ENCODE results near the gene TBCK.

TBCK gene

DNA sequence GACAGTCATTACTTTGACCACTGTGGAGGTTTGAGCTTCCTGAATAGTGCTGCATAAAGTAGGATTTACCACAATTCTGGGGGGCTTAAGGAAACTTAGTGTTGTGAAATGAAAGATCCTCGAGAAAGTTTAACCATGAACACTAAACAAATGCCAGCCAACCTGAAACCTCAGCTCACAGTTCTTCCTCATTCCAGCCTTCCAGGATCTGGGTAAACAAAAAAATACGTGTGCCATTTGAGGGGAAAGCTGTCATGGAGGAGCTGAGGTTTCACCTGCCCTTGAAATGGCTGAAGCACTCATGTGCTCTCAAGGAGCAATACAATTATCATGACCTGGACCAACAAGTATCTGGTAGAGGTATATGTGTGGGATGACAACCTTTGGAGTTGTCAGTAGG is 278.0 kb downstream of the TBCK start:
- DNase-seq (ENCODE audit: low read depth), result no peak

DNA sequence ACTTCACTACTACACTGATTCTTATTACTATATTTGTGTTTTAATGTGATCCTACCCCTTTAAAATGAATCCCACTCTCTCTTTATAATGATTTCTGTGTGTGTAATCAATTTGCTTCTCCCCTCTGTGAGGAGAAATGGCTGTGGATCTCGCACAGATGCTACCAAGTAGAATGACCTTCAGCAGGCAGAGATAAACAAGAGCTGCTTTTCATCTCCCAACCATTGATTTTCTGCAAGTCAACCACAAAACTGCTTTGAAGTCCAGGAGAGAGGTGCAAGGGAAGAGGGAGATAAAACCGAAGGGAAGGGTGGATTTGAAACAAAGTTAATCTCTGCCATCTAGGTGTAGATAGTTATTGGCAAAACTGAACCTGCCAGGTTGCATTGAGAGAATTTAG is 279.2 kb downstream of the TBCK start:
- no peak for DNase-seq (ENCODE audit: low read depth)

DNA sequence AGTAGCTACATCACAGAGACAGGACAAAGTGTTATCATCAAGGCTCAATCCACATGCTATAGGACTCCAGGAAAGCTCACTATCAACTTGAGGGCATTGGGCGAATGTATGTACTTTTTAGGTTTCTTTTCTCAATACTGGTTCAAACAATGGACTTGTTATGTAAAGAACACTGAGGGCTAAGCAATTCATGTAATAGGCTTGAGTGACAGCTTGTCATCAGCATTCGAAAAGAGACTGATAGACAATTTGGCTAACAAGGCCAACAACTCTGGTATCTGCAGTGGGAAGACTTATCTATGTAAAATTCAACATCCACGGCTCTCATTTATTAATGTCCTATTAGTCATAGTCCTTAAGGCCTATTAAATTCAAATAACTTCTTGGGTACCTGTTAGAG is 279.7 kb downstream of the TBCK start:
- no peak for DNase-seq (ENCODE audit: low read depth)

DNA sequence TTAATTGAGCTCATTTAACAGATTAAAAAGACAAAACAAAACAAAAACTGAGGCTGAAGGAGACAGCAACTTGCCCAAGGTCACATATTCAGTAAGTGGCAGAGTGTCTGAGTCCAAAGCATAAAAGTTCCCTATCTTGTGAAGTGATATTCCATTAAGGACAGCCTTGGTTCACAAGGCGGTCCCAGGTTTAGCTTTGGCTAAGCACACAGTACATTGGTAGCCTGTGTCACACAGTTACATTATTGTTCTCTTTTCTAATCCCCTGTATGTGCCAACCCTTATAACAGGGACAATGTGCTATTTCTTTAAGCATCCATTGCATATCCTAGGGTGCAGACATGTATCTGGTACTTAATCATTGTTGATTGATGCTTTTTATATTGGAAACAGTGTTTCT is 280.8 kb downstream of the TBCK start:
- no peak for DNase-seq (ENCODE audit: low read depth)

DNA sequence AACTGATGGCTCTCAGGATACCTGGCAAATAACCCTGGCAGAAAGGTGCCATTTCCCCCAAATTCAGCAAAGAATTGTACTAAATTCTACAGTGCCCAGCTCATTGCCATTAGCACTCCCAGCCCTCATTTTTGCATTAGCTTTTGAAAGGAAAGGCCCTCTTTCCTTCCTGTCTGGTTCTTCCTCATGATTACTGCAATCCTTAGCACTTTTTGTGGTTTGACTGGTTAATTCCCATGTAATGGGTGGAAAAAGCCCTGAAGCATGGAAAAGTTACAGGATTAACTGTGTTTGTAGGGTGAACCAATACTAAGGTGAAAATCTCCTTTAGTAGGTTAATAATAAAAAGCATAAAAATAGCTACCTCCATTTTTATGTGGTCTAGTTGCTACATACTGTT is 281.3 kb downstream of the TBCK start:
- no peak for DNase-seq (ENCODE audit: low read depth)

DNA sequence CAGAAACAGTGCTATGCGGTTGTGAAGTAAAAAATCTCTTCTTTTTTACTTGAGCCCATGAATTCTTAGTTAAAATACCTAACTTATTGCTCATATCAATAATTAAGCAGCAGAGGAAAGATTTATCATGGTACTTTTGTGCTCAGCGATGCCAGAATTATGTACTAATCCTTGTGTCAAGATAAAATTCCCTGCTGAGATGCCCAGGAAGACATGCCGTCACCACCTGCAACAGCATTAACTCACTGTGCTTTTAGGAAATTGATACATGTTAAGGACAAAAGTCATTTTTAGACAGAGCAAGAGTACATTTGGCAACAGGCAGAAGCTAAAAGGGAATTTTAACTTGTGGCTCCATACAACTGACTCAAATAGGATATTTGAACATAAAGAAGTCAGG is 281.8 kb downstream of the TBCK start:
- DNase-seq (ENCODE audit: low read depth), result no peak

DNA sequence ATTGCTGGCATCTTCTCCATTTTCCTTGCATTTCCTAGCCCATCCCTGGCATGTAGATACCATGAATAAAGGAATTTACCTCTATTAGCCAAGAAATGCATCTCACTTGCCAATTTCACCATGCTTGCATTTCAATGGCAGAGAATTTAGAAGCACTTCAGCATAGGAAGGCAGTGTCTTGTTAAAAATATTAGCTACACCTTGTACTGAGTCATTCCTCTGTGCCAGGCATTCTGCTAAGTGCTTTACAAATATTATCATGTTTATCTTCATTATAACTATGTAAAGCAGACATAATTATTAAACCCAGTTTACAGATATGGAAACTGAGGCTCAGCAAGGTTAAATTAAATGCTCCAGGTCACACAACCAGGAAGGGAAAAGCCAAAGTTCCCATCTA is 282.5 kb downstream of the TBCK start:
- DNase-seq (ENCODE audit: low read depth), result no peak

DNA sequence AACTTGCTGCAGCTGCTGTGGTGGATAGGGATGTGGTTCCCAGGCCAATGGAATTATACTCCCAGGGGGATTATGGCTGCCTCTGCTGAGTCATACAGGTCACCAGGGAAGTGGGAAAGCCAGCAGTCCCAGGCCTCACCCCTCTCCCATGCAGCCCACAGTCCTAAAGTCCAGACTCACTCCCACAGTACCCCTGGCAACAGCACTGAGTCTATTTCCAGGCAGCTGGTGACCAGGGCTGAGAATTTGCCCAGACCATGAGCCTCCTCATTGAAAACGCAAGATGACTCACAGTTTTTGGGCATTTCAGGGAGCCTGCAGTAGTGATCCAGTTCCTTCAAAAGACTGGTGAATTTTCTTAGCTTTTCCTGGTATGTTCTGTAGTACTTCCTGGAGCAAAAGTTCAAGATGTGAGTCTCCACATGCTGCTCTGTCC is 283.1 kb downstream of the TBCK start:
- no peak for DNase-seq (ENCODE audit: low read depth)

DNA sequence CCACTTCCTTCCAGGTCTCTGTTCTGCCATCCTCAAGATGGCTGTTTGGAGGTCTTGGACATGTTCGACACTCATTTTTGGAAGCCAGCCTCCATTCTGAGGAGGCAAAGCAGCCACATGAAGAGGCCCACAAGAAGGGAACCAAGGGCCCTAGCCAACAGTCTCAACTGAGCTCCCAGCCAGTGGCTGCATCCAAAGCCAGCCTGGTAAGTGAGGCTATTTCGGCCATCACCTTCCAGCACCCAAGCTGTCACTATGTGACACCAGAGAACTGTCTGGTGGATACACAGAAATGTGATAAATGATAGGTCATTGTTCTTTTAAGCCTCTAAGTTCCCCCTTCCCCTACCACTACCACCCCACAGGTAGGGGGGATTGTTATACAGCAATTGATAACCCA is 293.6 kb downstream of the TBCK start:
- no peak for DNase-seq (ENCODE audit: low read depth)

DNA sequence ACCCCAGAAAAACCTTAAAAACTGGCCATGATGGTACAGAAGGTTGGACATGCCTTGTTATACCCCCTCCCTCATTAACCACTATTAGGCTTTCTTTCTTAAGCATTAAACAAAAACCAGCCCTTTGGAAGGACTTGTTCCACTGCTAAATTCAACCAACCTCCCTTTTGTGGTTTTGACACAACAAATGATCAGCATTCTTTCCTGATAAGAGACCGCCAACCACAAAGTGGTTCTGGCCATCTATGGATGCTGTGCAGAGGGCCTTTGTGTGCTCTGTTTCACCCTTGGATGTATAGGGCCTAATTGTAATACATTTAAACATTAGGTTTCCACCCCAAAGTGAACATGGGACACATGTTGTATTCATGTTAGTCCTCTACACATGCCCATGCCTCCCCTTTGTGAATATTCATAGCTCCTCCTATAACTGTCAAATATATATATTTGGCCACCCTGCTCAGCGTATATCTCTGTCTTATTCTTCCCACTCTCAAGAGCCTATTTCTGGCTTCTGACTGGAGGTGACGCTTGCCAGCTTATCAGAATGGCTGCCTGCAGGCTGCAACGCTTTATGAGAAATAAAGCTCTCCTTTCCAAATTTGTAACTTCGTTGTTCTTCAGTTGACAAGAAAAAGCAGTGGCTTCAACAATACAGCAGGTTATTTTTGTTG is 294.1 kb downstream of the TBCK start:
- DNase-seq (ENCODE audit: low read depth), result no peak

DNA sequence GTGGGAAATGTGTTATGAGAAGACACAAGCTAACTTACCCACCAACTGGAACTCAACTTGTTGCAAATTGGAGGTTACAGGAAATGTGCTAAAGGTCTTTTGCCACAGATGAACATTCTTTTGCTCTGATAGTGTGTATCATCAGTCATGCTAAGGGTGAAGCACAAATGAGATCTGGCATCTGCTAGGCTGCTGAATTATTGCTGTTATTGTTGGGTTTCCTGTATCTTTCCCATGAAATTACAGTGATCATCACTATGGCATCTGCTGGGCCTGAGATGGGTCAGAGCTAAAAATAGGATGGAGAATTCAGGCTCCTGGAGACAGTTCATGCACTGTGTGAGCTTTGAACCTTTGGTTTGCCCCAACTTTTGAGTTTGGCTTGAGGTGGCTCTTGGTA is 296.2 kb downstream of the TBCK start:
- no peak for DNase-seq (ENCODE audit: low read depth)

DNA sequence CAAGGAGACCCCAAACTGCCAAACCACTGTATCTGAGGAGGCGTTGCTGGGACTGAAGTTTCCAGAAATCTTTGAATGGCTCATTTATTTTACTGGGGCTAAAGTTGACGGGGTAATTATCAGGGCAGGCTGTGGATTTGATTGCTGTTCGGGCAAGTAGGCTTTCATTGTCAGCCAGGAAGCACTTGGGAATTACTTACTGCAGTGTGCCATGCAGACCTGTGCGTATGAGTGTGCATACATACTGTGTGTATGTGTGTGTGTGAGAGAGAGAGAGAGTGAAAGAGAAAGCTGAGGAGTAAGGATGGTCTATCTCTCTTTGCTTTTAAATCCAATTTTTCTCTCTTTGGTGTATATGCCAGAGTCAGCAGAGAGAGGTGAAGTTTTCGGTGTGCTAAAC is 298.0 kb downstream of the TBCK start:
- DNase-seq (ENCODE audit: low read depth), result no peak

DNA sequence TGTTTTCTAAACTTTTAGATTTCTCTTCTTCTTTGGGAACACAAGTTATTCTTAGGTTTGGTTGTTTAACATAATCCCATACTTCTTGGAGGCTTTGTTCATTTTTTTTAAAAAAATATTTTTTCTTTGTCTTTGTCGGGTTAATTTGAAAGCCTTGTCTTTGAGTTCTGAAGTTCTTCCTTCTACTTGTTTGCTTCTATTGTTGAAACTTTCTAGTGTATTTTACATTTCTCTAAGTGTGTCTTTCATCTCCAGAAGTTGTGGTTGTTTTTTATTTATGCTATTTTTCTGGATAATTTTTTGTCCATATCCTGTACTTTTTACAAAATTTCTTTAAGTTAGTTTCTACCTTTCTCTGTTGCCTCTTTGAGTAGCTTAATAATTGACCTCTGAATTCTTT is 304.6 kb downstream of the TBCK start:
- no peak for DNase-seq (ENCODE audit: low read depth)

DNA sequence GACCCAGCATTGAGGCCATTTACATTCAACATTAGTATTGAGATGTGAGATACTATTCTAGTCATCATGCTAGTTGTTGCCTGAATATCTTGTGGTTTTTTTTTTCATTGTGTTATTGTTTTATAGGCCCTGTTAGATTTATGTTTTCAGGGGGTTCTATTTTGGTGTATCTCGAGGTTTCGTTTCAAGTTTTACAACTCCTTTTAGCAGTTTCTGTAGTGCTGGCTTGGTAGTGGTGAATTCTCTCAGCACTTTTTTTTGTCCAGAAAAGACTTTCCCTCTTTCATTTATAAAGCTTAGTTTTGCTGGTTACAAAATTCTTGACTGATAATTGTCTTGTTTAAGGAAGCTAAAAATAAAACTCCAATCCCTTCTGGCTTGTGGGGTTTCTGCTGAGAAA is 305.2 kb downstream of the TBCK start:
- no peak for DNase-seq (ENCODE audit: low read depth)

DNA sequence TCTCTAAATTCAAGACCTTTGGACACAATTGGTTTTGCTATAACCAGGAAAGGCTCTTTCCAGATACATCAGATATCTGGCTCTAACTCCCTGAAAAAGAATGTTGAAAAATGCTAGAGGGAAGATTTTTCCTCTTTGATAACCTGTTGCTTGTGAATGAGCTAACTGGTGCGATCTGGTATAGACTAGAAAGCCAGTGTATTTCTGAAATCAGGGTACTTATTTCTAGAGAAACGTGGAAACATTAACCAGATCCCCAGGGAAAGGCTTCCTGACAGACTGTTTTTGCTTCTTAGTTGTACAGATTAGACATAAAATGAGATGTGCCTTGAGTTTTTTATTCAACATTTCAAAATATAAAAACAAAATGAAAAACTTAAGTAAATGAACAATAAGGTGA is 313.0 kb downstream of the TBCK start:
- DNase-seq (ENCODE audit: low read depth), result no peak

DNA sequence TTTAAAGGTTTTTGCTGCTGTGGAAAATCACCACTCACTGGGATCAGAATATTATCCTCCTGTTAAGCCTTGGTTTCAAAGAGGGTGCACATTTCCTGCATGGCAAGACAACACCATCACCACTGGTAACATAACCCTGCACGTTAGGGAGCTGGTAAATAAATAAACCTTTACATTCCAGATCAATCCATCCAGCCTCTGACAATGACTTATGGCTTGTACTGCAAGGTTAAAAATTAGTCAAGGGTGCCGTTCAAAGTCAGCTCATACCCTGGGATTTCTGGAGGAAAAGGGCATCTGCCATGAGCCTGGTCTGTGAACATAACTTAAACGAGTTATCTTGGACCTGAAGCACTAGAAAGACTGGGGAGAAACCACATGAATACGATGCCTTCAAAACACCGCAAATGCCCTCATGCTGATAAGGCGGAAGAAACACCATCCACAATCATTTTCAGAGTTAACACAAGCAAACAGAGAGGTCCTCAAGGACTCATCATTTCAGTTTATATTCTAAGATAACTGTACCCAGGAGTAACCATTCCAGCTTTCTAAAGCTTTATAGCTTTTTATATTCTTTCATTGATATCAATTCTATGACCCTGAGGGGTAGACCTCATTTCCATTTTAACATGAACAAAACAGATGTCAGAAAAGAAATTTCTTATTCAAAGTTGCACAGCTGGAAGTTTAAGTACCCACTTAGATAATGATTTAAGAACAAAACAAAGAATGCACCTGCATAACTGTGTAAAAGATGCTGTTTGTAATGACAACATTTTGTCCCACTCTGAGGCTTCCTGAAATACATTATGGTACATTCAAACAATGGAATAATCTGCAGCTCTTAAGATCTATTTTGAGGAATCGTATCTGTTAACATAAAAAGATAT is 317.6 kb downstream of the TBCK start:
- DNase-seq (ENCODE audit: low read depth), result no peak

DNA sequence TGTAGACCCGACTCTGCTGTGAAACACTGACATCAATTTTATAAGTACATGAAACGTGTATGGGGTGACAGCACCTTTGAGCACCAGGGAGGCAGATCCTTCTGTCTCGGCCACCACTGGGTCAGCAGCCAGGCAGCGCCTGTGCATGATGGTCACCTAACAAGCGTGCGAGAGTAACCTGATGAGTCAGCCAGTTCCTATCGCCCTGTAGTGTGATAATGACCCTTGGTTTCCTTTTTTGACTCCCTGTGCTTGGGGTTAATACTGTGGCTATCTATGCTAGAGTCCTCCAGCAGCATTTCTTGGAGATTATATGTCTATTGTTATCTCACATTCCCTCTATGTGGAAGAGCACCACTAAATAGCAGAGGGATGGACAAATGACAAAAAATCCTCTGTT is 319.2 kb downstream of the TBCK start:
- DNase-seq (ENCODE audit: low read depth), result no peak

DNA sequence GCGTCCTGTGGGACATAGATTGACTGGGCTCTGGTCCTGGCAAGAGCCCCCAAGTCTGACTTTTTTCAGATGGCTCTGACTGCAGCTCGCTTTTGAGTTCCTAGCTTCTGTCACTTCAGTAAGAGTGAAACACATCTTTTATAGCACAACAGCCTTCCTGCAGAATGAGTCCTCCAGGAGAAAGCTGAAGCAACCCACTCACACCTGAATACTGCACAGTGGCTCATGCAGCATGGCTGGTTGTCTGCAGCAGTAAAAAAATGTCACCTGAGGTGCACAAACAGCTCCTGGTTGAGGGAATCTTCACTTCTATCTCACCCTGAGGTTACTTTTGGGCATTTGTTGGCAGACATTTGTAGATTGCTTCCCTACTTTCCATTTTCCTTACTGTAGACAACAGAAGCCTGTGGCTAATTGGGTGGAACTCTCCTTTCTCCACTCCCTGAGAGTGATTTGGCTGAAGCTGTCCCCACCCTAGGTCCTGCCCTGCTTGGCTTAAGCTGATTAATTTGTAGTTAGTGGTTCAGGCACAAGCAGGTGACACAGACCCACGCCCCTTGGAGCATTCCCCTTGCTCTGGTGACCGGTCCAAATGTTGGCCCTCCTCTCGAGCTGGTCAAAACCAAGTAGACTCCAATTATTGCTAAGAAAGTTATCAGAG is 321.0 kb downstream of the TBCK start:
- DNase-seq (ENCODE audit: low read depth), result no peak

DNA sequence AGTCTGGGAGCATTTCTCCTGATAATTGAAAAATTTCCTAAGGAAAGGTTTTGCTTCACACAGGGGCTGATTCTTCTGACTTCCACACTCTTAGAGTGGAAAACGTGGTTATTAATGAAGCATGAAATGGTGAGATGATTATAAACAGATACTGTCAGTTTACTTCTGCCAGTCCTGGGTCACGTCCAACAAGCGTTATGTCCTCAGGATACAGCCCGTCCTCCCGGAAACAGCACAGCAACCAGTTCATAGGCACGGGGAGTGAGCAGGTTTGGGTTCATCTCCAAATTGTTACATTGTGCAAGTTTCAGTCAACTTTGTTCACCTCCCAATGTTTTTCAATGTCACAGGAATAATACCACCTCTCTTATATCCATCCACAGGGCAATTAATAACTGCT is 321.9 kb downstream of the TBCK start:
- no peak for DNase-seq (ENCODE audit: low read depth)

DNA sequence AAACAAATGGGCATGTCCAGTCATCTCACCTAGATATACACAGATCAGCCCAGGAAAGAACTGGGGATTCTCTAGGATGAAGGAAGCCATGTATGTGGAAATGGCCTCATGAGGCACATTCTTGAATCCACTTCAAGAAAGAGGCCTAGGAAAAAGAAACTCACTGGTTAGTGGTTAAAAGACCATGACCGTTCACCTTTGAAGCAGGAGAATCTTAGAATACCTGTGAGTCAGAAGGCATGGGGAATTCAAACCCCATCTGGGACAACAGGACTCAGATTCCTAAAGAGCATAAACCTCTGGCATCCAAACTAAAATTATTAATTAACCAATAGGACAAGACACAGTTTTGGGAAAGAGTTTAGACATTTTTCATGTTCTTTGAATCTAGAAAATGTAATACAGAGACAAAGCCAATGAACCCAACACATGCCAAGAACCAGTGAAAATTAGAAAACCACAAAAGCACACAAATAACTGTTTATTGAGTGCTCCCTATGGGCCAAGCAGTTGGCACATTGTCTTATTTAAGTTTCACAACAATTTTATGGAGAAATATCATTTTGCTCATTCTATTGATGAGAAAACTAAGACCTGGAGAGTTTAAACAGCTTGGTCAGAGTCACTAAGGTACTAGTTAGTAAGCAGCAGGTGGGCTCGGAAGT is 323.2 kb downstream of the TBCK start:
- DNase-seq (ENCODE audit: low read depth), result no peak

DNA sequence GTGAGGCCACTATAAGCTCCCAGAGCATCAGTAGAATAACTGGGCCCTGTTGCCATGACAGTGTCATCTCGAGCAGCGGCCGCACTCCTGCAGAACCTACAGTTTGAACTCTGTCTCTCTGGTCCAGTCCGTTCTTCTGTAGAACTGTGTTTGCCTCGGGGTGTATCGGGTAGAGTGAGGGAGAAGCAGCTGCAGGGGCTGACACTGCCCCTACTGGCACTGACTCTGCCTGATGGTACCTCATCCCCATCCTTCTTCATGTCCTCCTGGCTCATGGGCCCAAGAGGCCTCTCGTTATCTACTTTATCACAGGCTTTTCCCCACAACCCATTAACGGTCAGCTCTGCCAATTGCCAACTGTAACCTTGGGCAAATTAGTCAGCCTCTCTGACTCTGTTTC is 324.3 kb downstream of the TBCK start:
- DNase-seq (ENCODE audit: low read depth), result no peak

Data from activated T-helper 1 cell treated with Interleukin-2 at 50 U/mL for 16 hours (primary cell).